GM23338 (cell line): ENCODE measurements around the gene COX14. TPM values are rescaled to one million over a fixed set of nuclear protein-coding genes. Genes with fewer than 3 reads are reported as not detected.

Experiments used
- ATAC-seq: fragments of 200-7000 bp; cut with Tn5 transposase; 3 replicates; pipeline ENCODE4 v1.9.1; 2020
- DNase-seq: peaks from one replicate; pipeline ENCODE4 v3.0.0-alpha.2; 2015; ENCODE audit warnings: low spot score
- H2AFZ ChIP-seq: fragments of 200-600 bp; sonication (generic); 2 replicates; pipeline ENCODE4 v1.8.0; 2016; ENCODE audit warnings: antibody characterized with exemption, mild to moderate bottlenecking, moderate library complexity
- H3F3A ChIP-seq: fragments of 200-600 bp; sonication (generic); replicated peaks from 2 replicates; pipeline ENCODE4 v1.8.0; 2017; ENCODE audit warnings: antibody characterized with exemption, mixed run types, low read depth
- H3K27ac ChIP-seq: fragments of 200-600 bp; sonication (generic); 2 replicates; pipeline ENCODE4 v1.6.1; 2016; ENCODE audit warnings: low read depth
- H3K27me3 ChIP-seq: fragments of 200-600 bp; sonication (generic); 2 replicates; pipeline ENCODE4 v1.8.0; 2016; ENCODE audit warnings: mild to moderate bottlenecking, mixed run types, moderate library complexity; ENCODE audit not compliant: insufficient read depth
- H3K36me3 ChIP-seq: fragments of 200-600 bp; sonication (generic); 2 replicates; pipeline ENCODE4 v1.8.0; 2016; ENCODE audit warnings: mild to moderate bottlenecking; ENCODE audit not compliant: insufficient read depth
- H3K4me1 ChIP-seq: fragments of 200-600 bp; sonication (generic); 2 replicates; pipeline ENCODE4 v1.8.0; 2016; ENCODE audit warnings: mild to moderate bottlenecking, moderate library complexity; ENCODE audit not compliant: insufficient read depth
- H3K4me2 ChIP-seq: fragments of 200-600 bp; sonication (generic); 2 replicates; pipeline ENCODE4 v1.7.1; 2017; ENCODE audit warnings: mixed run types
- H3K4me3 ChIP-seq: fragments of 200-600 bp; sonication (generic); 2 replicates; pipeline ENCODE4 v1.6.1; 2016; ENCODE audit warnings: mixed run types
- H3K79me2 ChIP-seq: fragments of 200-600 bp; sonication (generic); replicated peaks from 2 replicates; pipeline ENCODE4 v1.8.0; 2017; ENCODE audit warnings: mild to moderate bottlenecking; ENCODE audit not compliant: insufficient read depth
- H3K9me2 ChIP-seq: fragments of 200-600 bp; sonication (generic); 2 replicates; pipeline ENCODE4 v1.8.0; 2017; ENCODE audit not compliant: insufficient read depth
- H4K20me1 ChIP-seq: fragments of 200-600 bp; sonication (generic); replicated peaks from 2 replicates; pipeline ENCODE4 v1.8.0; 2017; ENCODE audit warnings: mild to moderate bottlenecking; ENCODE audit not compliant: insufficient read depth
- H3K27ac Mint-ChIP-seq: 2 replicates; pipeline ENCODE4 v1.8.0; 2020; ENCODE audit warnings: inconsistent platforms, mild to moderate bottlenecking, moderate library complexity, mixed read lengths
- H3K27me3 Mint-ChIP-seq: 3 replicates; pipeline ENCODE4 v1.8.0; 2022; ENCODE audit warnings: low read depth, mild to moderate bottlenecking, moderate library complexity, mixed read lengths, inconsistent platforms; ENCODE audit not compliant: insufficient read depth, poor library complexity
- H3K36me3 Mint-ChIP-seq: 3 replicates; pipeline ENCODE4 v1.8.0; 2021; ENCODE audit warnings: low read depth, mild to moderate bottlenecking, inconsistent platforms, moderate library complexity, mixed read lengths
- H3K4me1 Mint-ChIP-seq: 3 replicates; pipeline ENCODE4 v1.8.0; 2020; ENCODE audit warnings: mild to moderate bottlenecking, inconsistent platforms, mixed read lengths
- H3K4me3 Mint-ChIP-seq: 3 replicates; pipeline ENCODE4 v1.8.0; 2021; ENCODE audit warnings: moderate library complexity, mild to moderate bottlenecking, inconsistent platforms, mixed read lengths
- H3K9me3 Mint-ChIP-seq: 3 replicates; pipeline ENCODE4 v1.8.0; 2020; ENCODE audit warnings: moderate library complexity, mild to moderate bottlenecking, inconsistent platforms, mixed read lengths
- CREB1 ChIP-seq: fragments of 250-450 bp; sonication (Bioruptor Pico); IDR thresholded peaks from 2 replicates; pipeline ENCODE4 v1.5.0; 2020; ENCODE audit warnings: low read depth, mild to moderate bottlenecking, moderate library complexity
- CTCF ChIP-seq, 2 experiments: fragments of 200-600 bp in 1 of 2; sonication (generic) in 1 of 2; conservative IDR thresholded peaks; 2 replicates each; pipeline versions ENCODE4 v1.5.1 to v1.6.1; 2016 to 2017; ENCODE audit warnings: antibody characterized with exemption in 2 of 2, low read depth in 2 of 2, mild to moderate bottlenecking in 2 of 2, moderate library complexity in 1 of 2
- ETS1 ChIP-seq: IDR thresholded peaks from 2 replicates; pipeline ENCODE4 v1.6.1; 2016; ENCODE audit warnings: antibody characterized with exemption
- EZH2 ChIP-seq: fragments of 200-600 bp; sonication (generic); IDR thresholded peaks from one replicate; pipeline ENCODE4 v1.8.0; 2017; ENCODE audit warnings: antibody characterized with exemption, mild to moderate bottlenecking, low read depth; ENCODE audit not compliant: unreplicated experiment
- EZH2phosphoT487 ChIP-seq: fragments of 200-600 bp; sonication (generic); IDR thresholded peaks from one replicate; pipeline ENCODE4 v1.8.1; 2018; ENCODE audit warnings: antibody characterized with exemption; ENCODE audit not compliant: unreplicated experiment
- JUNB ChIP-seq: IDR thresholded peaks from one replicate; pipeline ENCODE4 v1.6.1; 2016; ENCODE audit warnings: antibody characterized with exemption; ENCODE audit not compliant: unreplicated experiment
- NANOG ChIP-seq: IDR thresholded peaks from 2 replicates; pipeline ENCODE4 v1.6.1; 2016; ENCODE audit warnings: antibody characterized with exemption, borderline replicate concordance
- POLR2AphosphoS5 ChIP-seq: IDR thresholded peaks from 2 replicates; pipeline ENCODE4 v1.6.1; 2016; ENCODE audit warnings: antibody characterized with exemption, low read depth
- REST ChIP-seq: IDR thresholded peaks from one replicate; pipeline ENCODE4 v1.6.1; 2018; ENCODE audit warnings: antibody characterized with exemption; ENCODE audit not compliant: unreplicated experiment
- STAT1 ChIP-seq: IDR thresholded peaks from one replicate; pipeline ENCODE4 v1.6.1; 2016; ENCODE audit warnings: antibody characterized with exemption; ENCODE audit not compliant: unreplicated experiment
- ZNF114 ChIP-seq: fragments of 250-450 bp; sonication (Bioruptor Pico); IDR thresholded peaks from 2 replicates; pipeline ENCODE4 v1.5.0; 2020; ENCODE audit warnings: mild to moderate bottlenecking, moderate library complexity
- ZNF331 ChIP-seq: fragments of 250-450 bp; sonication (Bioruptor Pico); IDR thresholded peaks from 2 replicates; pipeline ENCODE4 v1.5.0; 2020; ENCODE audit warnings: low read depth, mild to moderate bottlenecking, moderate library complexity
- ZNF462 ChIP-seq: fragments of 250-450 bp; sonication (Bioruptor Pico); IDR thresholded peaks from 2 replicates; pipeline ENCODE4 v1.5.0; 2020; ENCODE audit warnings: mild to moderate bottlenecking, moderate library complexity
- polyA plus RNA-seq: library from polyadenylated mRNA; unstranded; fragments of >200 nt; fragmentation: Nextera tagmentation; extraction: Ambion mirVana; gene quantifications from 2 replicates; pipeline ENCODE4 v1.2.1, GENCODE V29; 2016
- total RNA-seq: library from RNA; depleted of rRNA; stranded (reverse); fragments of >200 nt; shearing (Covaris generic); gene quantifications from 2 replicates; pipeline ENCODE4 v1.2.3, GENCODE V29; 2014

COX14 gene
- total and polyA plus RNA-seq, 2 experiments from 2014 or later = 43.7 to 73.5 TPM

DNA sequence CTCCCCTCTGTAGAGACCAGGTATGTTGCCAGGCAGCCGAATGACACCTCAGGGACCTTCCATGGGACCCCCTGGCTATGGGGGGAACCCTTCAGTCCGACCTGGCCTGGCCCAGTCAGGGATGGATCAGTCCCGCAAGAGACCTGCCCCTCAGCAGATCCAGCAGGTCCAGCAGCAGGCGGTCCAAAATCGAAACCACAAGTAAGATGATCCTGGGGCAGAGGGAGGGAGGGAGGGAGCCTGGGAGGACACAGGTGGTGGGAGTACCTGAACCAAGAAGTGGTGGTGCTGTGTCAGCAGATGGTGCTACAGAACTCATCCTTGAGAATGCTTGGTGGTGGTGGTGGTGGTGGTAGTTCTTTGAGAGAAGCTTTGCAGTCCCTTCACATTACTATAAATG is 25.9 kb upstream of the COX14 start:
- Histone ChIP-seq H3F3A (peaks cover 33% of the 10 kb centered on the region), H3K27ac (peak overlapping the region; percentile 79), H3K79me2 (peaks cover 27% of the 10 kb centered on the region), H3K4me1 (peaks cover 5% of the 10 kb centered on the region), H3K4me2 (peak overlapping the region; percentile 91), H3K36me3 (peaks cover 41% of the 10 kb centered on the region), H4K20me1 (peaks cover 18% of the 10 kb centered on the region), H3K27me3 (peaks cover 9% of the 10 kb centered on the region), H3K4me3 (peak overlapping the region; percentile 58), H3K9me2 (no peaks in the 10 kb centered on the region), H2AFZ (no peak overlapping the region)
- TF ChIP-seq POLR2AphosphoS5 (no peak), EZH2 (no peak), EZH2phosphoT487 (no peak), ZNF114 (no peak), NANOG (no peak), ZNF462 (CRISPR knock-in tag) (no peak), STAT1 (no peak), CTCF (conservative IDR thresholded peaks at IDR 0.05; ENCODE audit: low read depth in 2 of 2) (no peak), REST (no peak), ETS1 (no peak), JUNB (no peak), ZNF331 (CRISPR knock-in tag) (no peak), CREB1 (CRISPR knock-in tag) (no peak)
- H3K27me3 Mint-ChIP-seq = peaks cover 7% of the 10 kb centered on the region
- no peak for DNase-seq
- H3K27ac Mint-ChIP-seq = peak overlapping the region; percentile 80
- H3K4me1 Mint-ChIP-seq = peaks cover 25% of the 10 kb centered on the region
- no peak for ATAC-seq
- no peaks in the 10 kb centered on the region; the same call in 2 of the 3 replicates for H3K9me3 Mint-ChIP-seq
- peak overlapping the region; percentile 89 for H3K4me3 Mint-ChIP-seq
- peaks cover 54% of the 10 kb centered on the region for H3K36me3 Mint-ChIP-seq
